Measurements from ENCODE around the gene TEX13C. TPM values are rescaled to one million over a fixed set of nuclear protein-coding genes. Genes with fewer than 3 reads are reported as not detected.

The TEX13C gene
- total and polyA plus RNA-seq, 2 experiments from 2014 or later = 0.07 TPM; not detected in 1

- TF ChIP-seq ZNF462 (CRISPR knock-in tag; IDR thresholded peaks at IDR 0.05) = no peak
- TF ChIP-seq STAT1 (IDR thresholded peaks at IDR 0.05; ENCODE audit: unreplicated experiment) = no peak
- TF ChIP-seq ETS1 (IDR thresholded peaks at IDR 0.05) = no peak
- TF ChIP-seq ZNF114 (CRISPR knock-in tag; IDR thresholded peaks at IDR 0.05) = no peak
- TF ChIP-seq CREB1 (CRISPR knock-in tag; IDR thresholded peaks at IDR 0.05; ENCODE audit: low read depth) = no peak
- TF ChIP-seq POLR2AphosphoS5 (IDR thresholded peaks at IDR 0.05; ENCODE audit: low read depth) = no peak
Observed at GRCh38 chrX:125374169-125374568, 54.5 kb downstream of the TEX13C start (continued).
